ENCODE results near the gene SLC35F1. TPM values are rescaled to one million over a fixed set of nuclear protein-coding genes. Genes with fewer than 3 reads are reported as not detected.

The SLC35F1 gene
- polyA plus RNA-seq, 3 donors from 2014 or later, result not detected

DNA sequence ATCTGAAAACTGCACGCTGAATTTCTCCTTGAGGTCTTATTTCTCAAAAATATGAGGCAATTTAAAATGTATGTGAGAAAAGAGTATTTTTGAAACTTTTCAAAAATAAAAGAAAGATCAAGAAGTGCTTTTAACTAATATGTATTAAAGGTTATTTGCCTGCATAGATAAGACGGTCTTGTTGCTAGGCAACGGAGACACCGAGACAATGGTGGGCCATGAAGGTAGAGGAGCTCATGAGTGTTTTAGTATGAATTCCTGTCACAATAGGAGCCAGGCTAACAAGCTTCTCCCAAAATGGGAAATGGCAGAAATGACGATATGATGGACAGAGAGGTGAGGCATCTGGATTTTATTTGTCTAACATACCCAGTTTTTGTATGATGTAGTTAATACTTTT, 308.2 kb downstream of the SLC35F1 start:
- no peak overlapping the region for H3K27ac Mint-ChIP-seq
- no peaks in the 10 kb centered on the region for H3K36me3 Mint-ChIP-seq
- DNase-seq, result no peak
- no peak overlapping the region for H3K4me3 Mint-ChIP-seq
- peaks cover 0 to 3% (median 0%) of the 10 kb centered on the region in 6 donors for H3K9me3 Mint-ChIP-seq
- no peaks in the 10 kb centered on the region for H3K4me1 Mint-ChIP-seq
- H3K27me3 Mint-ChIP-seq (ENCODE audit: low read depth in 3 of 3), result peaks cover 0 to 5% (median 4%) of the 10 kb centered on the region in 3 donors

DNA sequence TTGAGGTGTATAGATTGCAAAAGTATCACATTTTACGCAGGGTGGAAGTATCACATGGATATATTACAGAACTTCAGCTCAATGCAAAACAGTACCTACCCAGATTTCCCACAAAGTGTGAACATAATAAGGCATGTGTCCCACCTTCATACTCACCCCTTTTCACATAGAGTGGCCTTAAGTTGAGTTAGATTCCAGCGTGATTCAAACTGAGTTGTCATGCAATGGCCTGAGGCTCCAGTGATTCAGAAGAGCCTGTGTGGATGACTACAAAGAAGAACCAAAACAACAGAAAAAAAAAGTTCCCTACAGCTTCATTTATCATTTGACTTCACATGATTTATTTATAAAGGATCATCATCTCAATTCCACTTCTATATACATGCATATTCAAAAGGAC, 309.7 kb downstream of the SLC35F1 start:
- DNase-seq, result no peak
- Mint-ChIP-seq H3K36me3 (no peaks in the 10 kb centered on the region), H3K4me3 (no peak overlapping the region), H3K4me1 (no peaks in the 10 kb centered on the region), H3K27ac (no peak overlapping the region), H3K27me3 (ENCODE audit: low read depth in 3 of 3) (peaks cover 0 to 5% (median 4%) of the 10 kb centered on the region in 3 donors), H3K9me3 (peaks cover 0 to 3% (median 0%) of the 10 kb centered on the region in 6 donors)

- H3K4me3 Mint-ChIP-seq, result no peak overlapping the region
- no peak overlapping the region for H3K27ac Mint-ChIP-seq
- peaks cover 0 to 5% (median 4%) of the 10 kb centered on the region in 3 donors for H3K27me3 Mint-ChIP-seq (ENCODE audit: low read depth in 3 of 3)
- no peaks in the 10 kb centered on the region for H3K36me3 Mint-ChIP-seq
- H3K4me1 Mint-ChIP-seq, result no peaks in the 10 kb centered on the region
- peaks cover 0 to 3% (median 0%) of the 10 kb centered on the region in 6 donors for H3K9me3 Mint-ChIP-seq
- DNase-seq, result no peak
Measured at GRCh38 chr6:118218156-118218555, 311.1 kb downstream of the SLC35F1 start.

GRCh38 chr6:118220429-118221128, 313.5 kb downstream of the SLC35F1 start:
- no peak overlapping the region for H3K27ac Mint-ChIP-seq
- H3K4me3 Mint-ChIP-seq, result no peak overlapping the region
- H3K27me3 Mint-ChIP-seq (ENCODE audit: low read depth in 3 of 3), result peaks cover 3 to 8% (median 6%) of the 10 kb centered on the region in 3 donors
- no peaks in the 10 kb centered on the region for H3K4me1 Mint-ChIP-seq
- H3K36me3 Mint-ChIP-seq, result no peaks in the 10 kb centered on the region
- DNase-seq, result no peak
- peaks cover 0 to 2% (median 0%) of the 10 kb centered on the region in 6 donors for H3K9me3 Mint-ChIP-seq

GRCh38 chr6:118223316-118223715, 316.3 kb downstream of the SLC35F1 start:
- Mint-ChIP-seq H3K27me3 (ENCODE audit: low read depth in 3 of 3) (peaks cover 1 to 6% (median 6%) of the 10 kb centered on the region in 3 donors), H3K36me3 (no peaks in the 10 kb centered on the region), H3K27ac (no peak overlapping the region), H3K9me3 (peaks cover 0 to 1% (median 0%) of the 10 kb centered on the region in 6 donors), H3K4me3 (no peak overlapping the region), H3K4me1 (no peaks in the 10 kb centered on the region)
- DNase-seq, result no peak

- peaks cover 1 to 11% (median 1%) of the 10 kb centered on the region in 3 donors for H3K27me3 Mint-ChIP-seq (ENCODE audit: low read depth in 3 of 3)
- no peak for DNase-seq
- no peaks in the 10 kb centered on the region for H3K36me3 Mint-ChIP-seq
- H3K4me1 Mint-ChIP-seq, result no peaks in the 10 kb centered on the region
- no peak overlapping the region for H3K27ac Mint-ChIP-seq
- H3K4me3 Mint-ChIP-seq, result no peak overlapping the region
- H3K9me3 Mint-ChIP-seq, result peaks cover 0 to 2% (median 0%) of the 10 kb centered on the region in 6 donors
Measured at GRCh38 chr6:118228886-118229285, 321.8 kb downstream of the SLC35F1 start.

- H3K27ac Mint-ChIP-seq, result no peak overlapping the region
- no peak for DNase-seq
- no peaks in the 10 kb centered on the region for H3K4me1 Mint-ChIP-seq
- peaks cover 0 to 1% (median 0%) of the 10 kb centered on the region in 6 donors for H3K9me3 Mint-ChIP-seq
- no peaks in the 10 kb centered on the region for H3K36me3 Mint-ChIP-seq
- no peak overlapping the region for H3K4me3 Mint-ChIP-seq
- peaks cover 3 to 10% (median 6%) of the 10 kb centered on the region in 3 donors for H3K27me3 Mint-ChIP-seq (ENCODE audit: low read depth in 3 of 3)
Measured at GRCh38 chr6:118240878-118241528, 333.9 kb downstream of the SLC35F1 start.

DNA sequence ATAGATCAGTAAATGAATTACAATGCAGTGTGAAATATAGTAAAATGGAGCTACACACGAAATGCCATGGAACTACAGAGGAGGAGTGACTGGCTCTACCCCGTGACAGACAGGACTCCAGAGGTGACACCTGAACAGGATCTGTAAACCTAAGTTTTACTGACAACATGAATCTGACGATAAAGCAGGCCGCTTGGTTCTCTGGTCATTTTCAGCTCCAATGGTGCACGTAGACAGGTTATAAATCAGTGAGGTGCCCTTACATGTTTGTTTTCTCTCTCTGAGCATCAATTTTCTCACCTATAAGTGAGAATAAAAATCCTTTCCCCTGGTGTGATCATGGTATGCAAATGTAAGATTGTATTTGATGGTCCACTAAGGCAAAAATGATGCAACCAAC, 339.3 kb downstream of the SLC35F1 start:
- DNase-seq, result no peak
- Mint-ChIP-seq H3K36me3 (no peaks in the 10 kb centered on the region), H3K4me3 (no peak overlapping the region), H3K4me1 (no peaks in the 10 kb centered on the region), H3K27me3 (ENCODE audit: low read depth in 3 of 3) (peaks cover 3 to 8% (median 7%) of the 10 kb centered on the region in 3 donors), H3K27ac (no peak overlapping the region), H3K9me3 (peaks cover 0 to 5% (median 0%) of the 10 kb centered on the region in 6 donors)

GRCh38 chr6:118248171-118248570, 341.1 kb downstream of the SLC35F1 start:
- DNase-seq, result no peak
- H3K27ac Mint-ChIP-seq, result no peak overlapping the region
- H3K4me1 Mint-ChIP-seq, result no peaks in the 10 kb centered on the region
- H3K36me3 Mint-ChIP-seq, result no peaks in the 10 kb centered on the region
- H3K4me3 Mint-ChIP-seq, result no peak overlapping the region
- H3K9me3 Mint-ChIP-seq, result peaks cover 0 to 3% (median 0%) of the 10 kb centered on the region in 6 donors
- H3K27me3 Mint-ChIP-seq (ENCODE audit: low read depth in 3 of 3), result peaks cover 3 to 7% (median 4%) of the 10 kb centered on the region in 3 donors

- DNase-seq, result no peak
- Mint-ChIP-seq H3K27ac (no peak overlapping the region), H3K4me1 (no peaks in the 10 kb centered on the region), H3K27me3 (ENCODE audit: low read depth in 3 of 3) (peaks cover 0 to 7% (median 3%) of the 10 kb centered on the region in 3 donors), H3K9me3 (peaks cover 0 to 3% (median 0%) of the 10 kb centered on the region in 6 donors), H3K36me3 (no peaks in the 10 kb centered on the region), H3K4me3 (no peak overlapping the region)
Measured at GRCh38 chr6:118249680-118250079, 342.6 kb downstream of the SLC35F1 start.

DNA sequence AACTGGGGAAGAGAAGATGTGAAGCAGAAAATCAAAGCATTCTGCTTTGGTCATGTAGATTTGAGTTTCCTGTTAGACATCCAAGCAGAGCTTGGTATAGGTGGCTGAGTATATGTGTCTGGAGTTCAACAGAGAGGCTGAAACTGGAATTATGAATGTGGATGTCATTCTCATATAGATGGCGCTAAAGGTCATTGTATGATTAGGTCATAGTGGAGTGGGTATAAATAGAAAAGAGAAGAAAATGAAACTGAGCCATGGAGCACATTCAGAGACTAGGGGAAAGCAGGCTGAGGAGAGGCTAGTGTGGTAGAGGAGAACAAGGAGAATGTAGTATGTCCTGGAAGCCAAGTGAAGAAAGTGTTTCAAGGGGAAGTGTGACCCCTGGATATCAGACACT, 345.4 kb downstream of the SLC35F1 start:
- no peak for DNase-seq
- Mint-ChIP-seq H3K4me3 (no peak overlapping the region), H3K36me3 (no peaks in the 10 kb centered on the region), H3K9me3 (no peaks in the 10 kb centered on the region), H3K4me1 (no peaks in the 10 kb centered on the region), H3K27me3 (ENCODE audit: low read depth in 3 of 3) (peaks cover 0 to 3% (median 1%) of the 10 kb centered on the region in 3 donors), H3K27ac (no peak overlapping the region)

DNA sequence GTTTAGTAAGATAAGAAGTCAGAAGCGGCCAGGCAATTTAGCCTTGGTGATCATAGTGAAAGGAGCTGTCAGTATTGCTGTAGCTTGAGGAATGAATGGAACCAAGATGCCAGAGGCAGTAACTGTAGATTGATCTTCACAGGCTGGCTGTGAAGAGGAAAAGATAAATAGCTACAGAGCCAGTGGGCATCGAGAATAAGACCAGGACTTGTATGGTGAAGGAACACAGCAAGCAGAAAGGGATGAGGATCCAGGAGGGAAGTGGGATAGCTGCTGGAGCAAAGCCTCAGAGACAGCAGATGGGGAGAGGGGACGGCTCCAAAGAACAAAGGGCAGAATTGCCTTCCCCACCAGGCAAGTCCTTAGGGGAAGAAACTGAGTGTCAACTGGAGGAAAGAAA, 346.7 kb downstream of the SLC35F1 start:
- no peaks in the 10 kb centered on the region for H3K9me3 Mint-ChIP-seq
- H3K27me3 Mint-ChIP-seq (ENCODE audit: low read depth in 3 of 3), result peaks cover 0 to 1% (median 0%) of the 10 kb centered on the region in 3 donors
- H3K27ac Mint-ChIP-seq, result no peak overlapping the region
- no peaks in the 10 kb centered on the region for H3K4me1 Mint-ChIP-seq
- H3K36me3 Mint-ChIP-seq, result no peaks in the 10 kb centered on the region
- no peak overlapping the region for H3K4me3 Mint-ChIP-seq
- DNase-seq, result no peak

GRCh38 chr6:118260833-118261232, 353.8 kb downstream of the SLC35F1 start:
- DNase-seq, result no peak
- Mint-ChIP-seq H3K4me3 (no peak overlapping the region), H3K4me1 (no peaks in the 10 kb centered on the region), H3K27ac (no peak overlapping the region), H3K27me3 (ENCODE audit: low read depth in 3 of 3) (peaks cover 0 to 5% (median 0%) of the 10 kb centered on the region in 3 donors), H3K36me3 (no peaks in the 10 kb centered on the region), H3K9me3 (no peaks in the 10 kb centered on the region)

- no peak overlapping the region for H3K27ac Mint-ChIP-seq
- H3K9me3 Mint-ChIP-seq, result no peaks in the 10 kb centered on the region
- H3K4me3 Mint-ChIP-seq, result no peak overlapping the region
- H3K36me3 Mint-ChIP-seq, result no peaks in the 10 kb centered on the region
- H3K4me1 Mint-ChIP-seq, result no peaks in the 10 kb centered on the region
- DNase-seq, result no peak
- H3K27me3 Mint-ChIP-seq (ENCODE audit: low read depth in 3 of 3), result peaks cover 1 to 5% (median 2%) of the 10 kb centered on the region in 3 donors
Measured at GRCh38 chr6:118263921-118264486, 356.9 kb downstream of the SLC35F1 start.

Data from immature natural killer cell (primary cell).